GM23248 (cell line): ENCODE measurements around the gene MB21D2.

Experiments used
- EZH2 ChIP-seq: fragments of 200-600 bp; sonication (generic); IDR thresholded peaks from 2 replicates; pipeline ENCODE4 v1.6.1; 2018; ENCODE audit warnings: antibody characterized with exemption, mild to moderate bottlenecking; ENCODE audit not compliant: insufficient read depth, poor library complexity, severe bottlenecking
- EZH2phosphoT487 ChIP-seq: fragments of 200-600 bp; sonication (generic); IDR thresholded peaks from 2 replicates; pipeline ENCODE4 v1.6.1; 2018; ENCODE audit warnings: antibody characterized with exemption, moderate library complexity, mild to moderate bottlenecking, low read depth; ENCODE audit not compliant: insufficient read depth

DNA sequence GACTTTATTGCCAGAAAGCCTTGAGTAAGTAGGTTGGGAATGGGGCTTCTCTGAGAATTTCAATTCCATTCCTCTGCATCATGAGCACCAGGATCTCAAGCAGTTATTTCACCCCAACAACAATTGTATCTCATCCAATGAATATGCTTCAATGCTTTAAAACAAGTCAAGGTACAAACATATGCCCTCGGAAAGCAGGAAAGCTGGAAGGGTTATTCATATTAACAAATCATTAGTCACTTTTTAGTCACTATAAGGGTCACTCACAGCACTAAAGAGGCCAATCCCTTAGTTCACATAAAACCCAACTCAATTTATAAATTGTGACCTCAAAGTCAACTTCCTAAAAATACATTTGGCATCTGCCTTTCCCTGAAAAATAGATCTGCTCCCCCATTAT lies 16.2 kb downstream of the MB21D2 start:
- TF ChIP-seq EZH2, result no peak
- no peak for TF ChIP-seq EZH2phosphoT487
